ENCODE measurements around the gene MID1IP1. TPM values are rescaled to one million over a fixed set of nuclear protein-coding genes. Genes with fewer than 3 reads are reported as not detected.
A peak's percentile ranks its signal among the peaks of the same experiment; 100 is the strongest.

MID1IP1 gene
- total and polyA plus RNA-seq, 2 of the 13 experiments (the other 11 are each of a cell fraction or from before 2014, with no cell fraction given): 35.7 to 36.1 TPM

DNA sequence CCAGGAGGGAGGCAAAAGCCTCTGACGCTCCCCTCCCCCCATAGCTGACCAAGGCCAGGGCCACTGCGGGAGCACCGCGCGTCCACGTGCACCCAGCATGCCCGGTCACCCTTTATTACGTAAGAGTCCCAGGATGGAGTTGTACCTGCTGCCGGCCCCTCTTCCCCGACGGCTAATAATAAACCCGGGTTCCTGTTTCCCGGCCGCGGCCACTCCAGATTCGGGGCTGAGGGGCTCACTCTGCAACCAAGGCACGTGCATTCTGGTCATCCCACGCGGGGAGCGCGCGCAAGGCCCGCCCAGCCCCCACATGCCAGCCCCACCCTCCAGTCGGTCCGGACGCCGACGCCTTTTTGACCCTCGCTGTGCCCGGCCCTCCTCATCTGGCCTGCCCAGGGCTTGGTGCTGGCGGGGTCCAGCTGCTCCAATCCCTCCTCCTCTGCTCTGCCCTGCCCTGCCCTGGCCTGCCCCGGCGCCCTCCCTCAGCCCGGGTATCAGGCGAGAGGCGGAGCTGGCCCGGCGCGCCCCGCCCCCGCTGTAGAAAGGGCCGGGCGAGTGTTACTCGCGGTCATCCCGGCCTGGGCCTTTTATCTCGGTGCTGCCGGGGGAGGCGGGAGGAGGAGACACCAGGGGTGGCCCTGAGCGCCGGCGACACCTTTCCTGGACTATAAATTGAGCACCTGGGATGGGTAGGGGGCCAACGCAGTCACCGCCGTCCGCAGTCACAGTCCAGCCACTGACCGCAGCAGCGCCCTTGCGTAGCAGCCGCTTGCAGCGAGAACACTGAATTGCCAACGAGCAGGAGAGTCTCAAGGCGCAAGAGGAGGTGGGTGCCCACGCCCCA, 2.6 kb downstream of the MID1IP1 start (continued):
- TF ChIP-seq ZNF33A (CRISPR knock-in tag; IDR thresholded peaks at IDR 0.05; ENCODE audit: borderline replicate concordance) (no peak), RFXAP (CRISPR knock-in tag; IDR thresholded peaks at IDR 0.05; ENCODE audit: borderline replicate concordance) (peak; percentile 64; the same call in 1 of the 2 replicates), ZNF605 (CRISPR knock-in tag; IDR thresholded peaks at IDR 0.05) (peak; percentile 49; the same call in 1 of the 2 replicates), RELA (CRISPR knock-in tag; IDR thresholded peaks at IDR 0.05) (no peak), MZF1 (CRISPR knock-in tag; IDR thresholded peaks at IDR 0.05; ENCODE audit: borderline replicate concordance) (no peak), ZBTB1 (CRISPR knock-in tag; IDR thresholded peaks at IDR 0.05; ENCODE audit: borderline replicate concordance) (no peak), ZNF687 (CRISPR knock-in tag; IDR thresholded peaks at IDR 0.05) (peak; percentile 89), PPARG (CRISPR knock-in tag; conservative IDR thresholded peaks at IDR 0.05) (no peak), PLRG1 (conservative IDR thresholded peaks at IDR 0.05) (no peak), ZNF3 (CRISPR knock-in tag; IDR thresholded peaks at IDR 0.05) (no peak), NR2C2 (CRISPR knock-in tag; IDR thresholded peaks at IDR 0.05; ENCODE audit: borderline replicate concordance) (0 out of 2 replicates have a peak, but pooled peaks have one; percentile 18), ZNF557 (CRISPR knock-in tag; IDR thresholded peaks at IDR 0.05) (no peak), YY1 (IDR thresholded peaks at IDR 0.05; ENCODE audit: insufficient read depth, insufficient replicate concordance, low read depth, low read length) (peak; percentile 25), XRCC5 (optimal IDR thresholded peaks at IDR 0.05; ENCODE audit: low read length) (peak; percentile 52)
- TF ChIP-seq, protein P1, sequence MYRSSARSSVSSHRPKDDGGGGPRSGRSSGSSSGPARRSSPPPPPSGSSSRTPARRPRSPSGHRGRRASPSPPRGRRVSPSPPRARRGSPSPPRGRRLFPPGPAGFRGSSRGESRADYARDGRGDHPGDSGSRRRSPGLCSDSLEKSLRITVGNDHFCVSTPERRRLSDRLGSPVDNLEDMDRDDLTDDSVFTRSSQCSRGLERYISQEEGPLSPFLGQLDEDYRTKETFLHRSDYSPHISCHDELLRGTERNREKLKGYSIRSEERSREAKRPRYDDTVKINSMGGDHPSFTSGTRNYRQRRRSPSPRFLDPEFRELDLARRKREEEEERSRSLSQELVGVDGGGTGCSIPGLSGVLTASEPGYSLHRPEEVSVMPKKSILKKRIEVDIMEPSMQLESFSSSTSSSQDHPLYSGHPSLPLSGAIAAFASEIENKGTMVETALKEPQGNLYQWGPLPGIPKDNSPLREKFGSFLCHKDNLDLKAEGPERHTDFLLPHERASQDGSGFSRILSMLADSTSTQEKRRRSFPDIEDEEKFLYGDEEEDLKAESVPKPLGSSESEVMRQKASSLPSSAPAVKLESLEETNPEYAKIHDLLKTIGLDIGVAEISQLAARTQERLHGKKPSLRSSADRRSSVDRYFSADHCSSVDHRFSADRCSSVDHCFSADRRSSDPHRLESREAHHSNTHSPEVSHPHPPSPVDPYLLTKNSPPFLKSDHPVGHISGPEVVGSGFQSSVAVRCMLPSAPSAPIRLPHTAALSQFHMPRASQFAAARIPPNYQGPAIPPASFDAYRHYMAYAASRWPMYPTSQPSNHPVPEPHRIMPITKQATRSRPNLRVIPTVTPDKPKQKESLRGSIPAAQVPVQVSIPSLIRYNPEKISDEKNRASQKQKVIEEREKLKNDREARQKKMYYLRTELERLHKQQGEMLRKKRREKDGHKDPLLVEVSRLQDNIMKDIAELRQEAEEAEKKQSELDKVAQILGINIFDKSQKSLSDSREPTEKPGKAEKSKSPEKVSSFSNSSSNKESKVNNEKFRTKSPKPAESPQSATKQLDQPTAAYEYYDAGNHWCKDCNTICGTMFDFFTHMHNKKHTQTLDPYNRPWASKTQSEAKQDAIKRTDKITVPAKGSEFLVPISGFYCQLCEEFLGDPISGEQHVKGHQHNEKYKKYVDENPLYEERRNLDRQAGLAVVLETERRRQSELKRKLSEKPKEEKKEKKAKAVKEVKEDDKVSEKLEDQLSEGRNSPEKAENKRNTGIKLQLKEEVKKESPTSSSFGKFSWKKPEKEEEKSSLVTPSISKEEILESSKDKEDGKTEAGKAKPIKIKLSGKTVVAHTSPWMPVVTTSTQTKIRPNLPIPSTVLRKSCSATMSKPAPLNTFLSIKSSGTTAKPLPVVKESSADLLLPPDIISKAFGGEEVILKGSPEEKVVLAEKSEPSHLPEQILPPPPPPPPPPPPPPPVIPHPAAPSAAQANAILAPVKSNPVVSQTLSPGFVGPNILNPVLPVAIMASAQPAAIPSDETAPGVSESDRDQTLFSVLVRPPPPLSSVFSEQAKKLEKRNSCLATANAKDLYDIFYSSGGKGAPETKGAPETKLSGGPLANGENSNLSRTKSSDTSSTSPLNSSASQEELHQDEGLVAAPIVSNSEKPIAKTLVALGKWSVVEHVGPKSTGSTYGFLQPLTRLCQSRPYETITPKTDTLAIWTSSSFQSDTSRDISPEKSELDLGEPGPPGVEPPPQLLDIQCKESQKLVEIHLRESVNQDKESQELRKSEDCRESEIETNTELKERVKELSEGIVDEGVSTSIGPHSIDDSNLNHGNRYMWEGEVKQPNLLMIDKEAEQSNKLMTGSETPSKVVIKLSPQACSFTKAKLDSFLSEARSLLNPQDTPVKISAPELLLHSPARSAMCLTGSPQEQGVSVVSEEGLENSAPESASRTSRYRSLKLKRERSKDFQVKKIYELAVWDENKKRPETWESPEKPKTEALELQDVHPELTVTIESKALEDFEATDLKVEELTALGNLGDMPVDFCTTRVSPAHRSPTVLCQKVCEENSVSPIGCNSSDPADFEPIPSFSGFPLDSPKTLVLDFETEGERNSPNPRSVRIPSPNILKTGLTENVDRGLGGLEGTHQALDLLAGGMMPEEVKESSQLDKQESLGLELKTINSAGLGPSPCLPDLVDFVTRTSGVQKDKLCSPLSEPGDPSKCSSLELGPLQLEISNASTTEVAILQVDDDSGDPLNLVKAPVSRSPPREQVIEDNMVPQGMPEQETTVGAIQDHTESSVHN (CRISPR knock-in tag; IDR thresholded peaks at IDR 0.05): no peak
